Measurements from ENCODE around the gene DNASE1. TPM values are rescaled to one million over a fixed set of nuclear protein-coding genes. Genes with fewer than 3 reads are reported as not detected.

DNASE1 gene
- total and polyA plus RNA-seq, 9 of the 15 experiments (the other 6 are each of a cell fraction or from before 2014, with no cell fraction given): 0.53 to 10.1 (median 5.9) TPM

GRCh38 chr16:3691761-3692160 lies 37.3 kb downstream of the DNASE1 start:
- H3K4me2 ChIP-seq (ENCODE audit: insufficient read depth, low read length): no peak overlapping the region
- ATAC-seq (no peak), FAIRE-seq (no peak), DNase-seq (ENCODE audit: extremely low read depth in 1 of 4, low spot score in 3 of 4) (no peak)
- BruUV-seq (replicated peaks): no TSS peak
- ChIA-PET CTCF (ENCODE audit: low intra/inter-chr PET ratio) (interaction anchor here (1.4 kb wide), 1 partner anchor 188 kb away, joined by 7 read pairs; the partner anchor contains the start of gene CREBBP), POLR2A (interaction anchor here (0.7 to 1.6 kb wide), 2 partner anchors 186 to 245 kb away, joined by 3 read pairs; no protein-coding TSS in a partner anchor)
- 84% methylated on average over 12 of the region's 12 CpGs for WGBS (ENCODE audit: insufficient coverage, low coverage, missing lambda C conversion rate)
- H3K27me3 ChIP-seq (ENCODE audit: control insufficient read depth in 2 of 2, insufficient read depth in 2 of 2, low read length in 2 of 2): no peaks in the 10 kb centered on the region
- peak overlapping the region in 1 of 2 experiments; percentile 79; a peak in 1 of 4 replicates for H3K9ac ChIP-seq (ENCODE audit: insufficient read depth in 1 of 2, low read depth in 2 of 2, low read length in 2 of 2)
- no peaks in the 10 kb centered on the region for H3K9me3 ChIP-seq (replicated peaks; ENCODE audit: control insufficient read depth, insufficient read depth, low read depth, low read length)
- intact Hi-C loops (cut with micrococcal nuclease): no loop called here
- no peak for TF ChIP-seq DEAF1 (CRISPR knock-in tag; IDR thresholded peaks at IDR 0.05)
- TF ChIP-seq POLR2G (IDR thresholded peaks at IDR 0.05; ENCODE audit: low read depth, low read length): 0 out of 2 replicates have a peak, but pooled peaks have one; percentile 17
- H3K4me1 ChIP-seq (replicated peaks in 1 of 2; ENCODE audit: control insufficient read depth in 2 of 2, insufficient read depth in 2 of 2, low read length in 2 of 2): peaks cover 13 to 23% of the 10 kb centered on the region in 2 experiments; a peak in 4 of 5 replicates
- H2AFZ ChIP-seq (ENCODE audit: low read depth, low read length): no peak overlapping the region
- peaks cover 21% of the 10 kb centered on the region for H4K20me1 ChIP-seq (replicated peaks; ENCODE audit: control insufficient read depth, insufficient read depth, low read length)
- H3K36me3 ChIP-seq (ENCODE audit: control insufficient read depth, insufficient read depth, low read length): peaks cover 80% of the 10 kb centered on the region; the same call in 2 of the 3 replicates
- H3K79me2 ChIP-seq (ENCODE audit: control insufficient read depth, insufficient read depth, low read length): peaks cover 61% of the 10 kb centered on the region
- in situ Hi-C loops (cut with MboI): no loop called here
- H3K27ac ChIP-seq (ENCODE audit: extremely low read depth, low read depth, low read length): no peak overlapping the region
- no peaks in the 10 kb centered on the region for H3K9me1 ChIP-seq (ENCODE audit: control insufficient read depth, insufficient read depth, low read length)
- H3K4me3 ChIP-seq: no peak overlapping the region

GRCh38 chr16:3694051-3694450 lies 39.6 kb downstream of the DNASE1 start:
- CTCF ChIA-PET (ENCODE audit: low intra/inter-chr PET ratio): no interaction called here
- peaks cover 64% of the 10 kb centered on the region; the same call in 2 of the 3 replicates for H3K36me3 ChIP-seq (ENCODE audit: control insufficient read depth, insufficient read depth, low read length)
- no peak overlapping the region for H3K9ac ChIP-seq (ENCODE audit: insufficient read depth in 1 of 2, low read depth in 2 of 2, low read length in 2 of 2)
- H3K79me2 ChIP-seq (ENCODE audit: control insufficient read depth, insufficient read depth, low read length): peaks cover 79% of the 10 kb centered on the region
- no peak overlapping the region for H3K4me3 ChIP-seq
- in situ Hi-C loops (cut with MboI): no loop called here
- H3K27ac ChIP-seq (ENCODE audit: extremely low read depth, low read depth, low read length): no peak overlapping the region
- H3K4me2 ChIP-seq (ENCODE audit: insufficient read depth, low read length): no peak overlapping the region
- H2AFZ ChIP-seq (ENCODE audit: low read depth, low read length): no peak overlapping the region
- DNase-seq (ENCODE audit: extremely low read depth in 1 of 4, low spot score in 3 of 4) (no peak), FAIRE-seq (no peak), ATAC-seq (no peak)
- H4K20me1 ChIP-seq (replicated peaks; ENCODE audit: control insufficient read depth, insufficient read depth, low read length): peaks cover 27% of the 10 kb centered on the region
- H3K4me1 ChIP-seq (replicated peaks in 1 of 2; ENCODE audit: control insufficient read depth in 2 of 2, insufficient read depth in 2 of 2, low read length in 2 of 2): peaks cover 19 to 31% of the 10 kb centered on the region in 2 experiments; a peak in 4 of 5 replicates
- 91% methylated on average over 7 of the region's 9 CpGs for WGBS (ENCODE audit: insufficient coverage, low coverage, missing lambda C conversion rate)
- POLR2A ChIA-PET: interaction anchor here (1.1 to 2.1 kb wide), 2 partner anchors 10 to 18 kb away, joined by 4 to 9 read pairs; no protein-coding TSS in a partner anchor
- H3K27me3 ChIP-seq (ENCODE audit: control insufficient read depth in 2 of 2, insufficient read depth in 2 of 2, low read length in 2 of 2): no peaks in the 10 kb centered on the region
- BruUV-seq (replicated peaks): no TSS peak
- intact Hi-C loops (cut with micrococcal nuclease): no loop called here
- no peaks in the 10 kb centered on the region for H3K9me3 ChIP-seq (replicated peaks; ENCODE audit: control insufficient read depth, insufficient read depth, low read depth, low read length)
- H3K9me1 ChIP-seq (ENCODE audit: control insufficient read depth, insufficient read depth, low read length): no peaks in the 10 kb centered on the region
- no peak for TF ChIP-seq RBFOX2 (IDR thresholded peaks at IDR 0.05; ENCODE audit: low read depth, low read length)
- no peak for TF ChIP-seq STAT5B (CRISPR knock-in tag; IDR thresholded peaks at IDR 0.05)
- no peak for TF ChIP-seq KAT2B (IDR thresholded peaks at IDR 0.05; ENCODE audit: low read depth, low read length)
- TF ChIP-seq THAP7 (CRISPR knock-in tag; IDR thresholded peaks at IDR 0.05): no peak
- TF ChIP-seq POLR2B (IDR thresholded peaks at IDR 0.05; ENCODE audit: low read depth, partially characterized antibody): no peak
- TF ChIP-seq PRPF4 (IDR thresholded peaks at IDR 0.05; ENCODE audit: insufficient read depth, low read depth, low read length, poor library complexity, severe bottlenecking): no peak
- TF ChIP-seq PREB (CRISPR knock-in tag; IDR thresholded peaks at IDR 0.05): no peak
- no peak for TF ChIP-seq KDM4B (IDR thresholded peaks at IDR 0.05; ENCODE audit: borderline replicate concordance in 2 of 2, low read depth in 1 of 2)
- TF ChIP-seq NFE2 (IDR thresholded peaks at IDR 0.05; ENCODE audit: low read depth): no peak
